Memory B cell (primary cell): Measurements from ENCODE around the gene PLRG1.

Source experiments
- ATAC-seq: fragments of 150-1000 bp; cut with Tn5 transposase; 2 replicates; pipeline ENCODE4 v1.10.0; 2021; ENCODE audit warnings: low read depth, mild to moderate bottlenecking, moderate library complexity
- DNase-seq, 2 donors: peaks; one replicate each; pipeline ENCODE4 v3.0.0; 2022; ENCODE audit warnings: low spot score in 2 of 2
- H3K27ac Mint-ChIP-seq: one replicate; pipeline ENCODE4 v1.8.0; 2022; ENCODE audit warnings: mild to moderate bottlenecking, moderate library complexity, mixed read lengths
- H3K27me3 Mint-ChIP-seq: one replicate; pipeline ENCODE4 v1.8.0; 2022; ENCODE audit warnings: mixed read lengths
- H3K36me3 Mint-ChIP-seq: one replicate; pipeline ENCODE4 v1.8.0; 2022; ENCODE audit warnings: mild to moderate bottlenecking, mixed read lengths
- H3K4me1 Mint-ChIP-seq: one replicate; pipeline ENCODE4 v1.8.0; 2022; ENCODE audit warnings: mixed read lengths
- H3K4me3 Mint-ChIP-seq: one replicate; pipeline ENCODE4 v1.8.0; 2022; ENCODE audit warnings: mild to moderate bottlenecking, moderate library complexity, mixed read lengths
- H3K9me3 Mint-ChIP-seq: one replicate; pipeline ENCODE4 v1.8.0; 2022; ENCODE audit warnings: mixed read lengths

PLRG1 gene

GRCh38 chr4:154560824-154561231, 10.6 kb upstream of the PLRG1 start:
- ATAC-seq (no peak), DNase-seq (no peak)
- Mint-ChIP-seq H3K9me3 (no peaks in the 10 kb centered on the region), H3K27me3 (peaks cover 3% of the 10 kb centered on the region), H3K36me3 (no peaks in the 10 kb centered on the region), H3K4me3 (no peak overlapping the region), H3K4me1 (peaks cover 3% of the 10 kb centered on the region), H3K27ac (no peak overlapping the region)

DNA sequence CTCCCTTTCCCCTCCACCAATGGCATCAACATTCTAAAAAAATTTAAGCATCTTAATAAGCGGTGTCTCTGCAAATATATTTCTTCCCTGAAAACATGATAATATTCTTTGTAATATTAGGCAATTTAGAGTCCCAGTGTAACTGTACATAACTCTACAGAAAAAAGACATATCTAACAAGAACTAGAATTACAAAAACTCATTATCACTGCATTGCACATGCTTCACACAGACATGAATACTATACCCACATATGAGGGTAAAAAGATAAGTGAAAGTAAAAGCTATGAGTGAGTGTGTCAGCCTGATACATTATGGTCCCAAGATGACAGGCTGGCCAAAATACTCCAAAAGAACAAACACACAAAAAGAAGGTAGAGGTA, 10.2 kb upstream of the PLRG1 start:
- Mint-ChIP-seq H3K9me3 (no peaks in the 10 kb centered on the region), H3K36me3 (no peaks in the 10 kb centered on the region), H3K4me1 (peaks cover 3% of the 10 kb centered on the region), H3K27ac (no peak overlapping the region), H3K4me3 (no peak overlapping the region), H3K27me3 (peaks cover 3% of the 10 kb centered on the region)
- ATAC-seq (no peak), DNase-seq (no peak)

- Mint-ChIP-seq H3K27ac (no peak overlapping the region), H3K27me3 (peaks cover 3% of the 10 kb centered on the region), H3K4me3 (no peak overlapping the region), H3K9me3 (no peaks in the 10 kb centered on the region), H3K36me3 (no peaks in the 10 kb centered on the region), H3K4me1 (peaks cover 3% of the 10 kb centered on the region)
- DNase-seq = no peak
- ATAC-seq = peak; percentile 38
Observed at GRCh38 chr4:154559494-154560418, 9.6 kb upstream of the PLRG1 start.

- H3K9me3 Mint-ChIP-seq = no peaks in the 10 kb centered on the region
- peaks cover 3% of the 10 kb centered on the region for H3K4me1 Mint-ChIP-seq
- ATAC-seq (no peak), DNase-seq (no peak)
- no peak overlapping the region for H3K4me3 Mint-ChIP-seq
- H3K27me3 Mint-ChIP-seq = peaks cover 3% of the 10 kb centered on the region
- no peak overlapping the region for H3K27ac Mint-ChIP-seq
- no peaks in the 10 kb centered on the region for H3K36me3 Mint-ChIP-seq
Observed at GRCh38 chr4:154559141-154559493, 8.9 kb upstream of the PLRG1 start.

GRCh38 chr4:154551872-154552686, 1.9 kb upstream of the PLRG1 start:
- Mint-ChIP-seq H3K4me3 (no peak overlapping the region), H3K4me1 (peaks cover 9% of the 10 kb centered on the region), H3K36me3 (peaks cover 4% of the 10 kb centered on the region), H3K27ac (no peak overlapping the region), H3K27me3 (peaks cover 3% of the 10 kb centered on the region), H3K9me3 (no peaks in the 10 kb centered on the region)
- peak; percentile 51 for ATAC-seq
- DNase-seq = peak; percentile 57 to 64

DNA sequence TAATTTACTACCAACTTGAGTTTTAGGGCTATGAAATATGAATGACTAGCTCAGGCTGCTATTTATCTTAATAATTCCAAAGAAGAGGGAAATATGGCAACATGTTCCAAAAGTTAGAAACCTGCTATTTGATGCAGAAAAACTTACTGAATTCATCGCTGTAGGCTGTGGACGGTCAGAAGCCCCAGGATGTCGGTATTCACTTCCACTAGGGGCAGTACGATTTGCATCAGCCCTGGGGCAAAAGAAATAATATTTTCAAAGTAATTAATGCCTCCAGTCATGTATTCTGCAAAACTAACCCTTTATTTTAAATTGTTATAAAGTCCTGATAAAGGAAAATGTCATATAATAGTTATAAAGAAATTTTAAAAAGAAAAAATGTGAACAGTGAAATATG, 4.5 kb downstream of the PLRG1 start:
- H3K36me3 Mint-ChIP-seq = peaks cover 15% of the 10 kb centered on the region
- DNase-seq (no peak), ATAC-seq (no peak)
- H3K4me3 Mint-ChIP-seq = no peak overlapping the region
- H3K27me3 Mint-ChIP-seq = no peaks in the 10 kb centered on the region
- H3K4me1 Mint-ChIP-seq = peaks cover 9% of the 10 kb centered on the region
- H3K9me3 Mint-ChIP-seq = peaks cover 2% of the 10 kb centered on the region
- no peak overlapping the region for H3K27ac Mint-ChIP-seq

- ATAC-seq (no peak), DNase-seq (no peak)
- Mint-ChIP-seq H3K27me3 (no peaks in the 10 kb centered on the region), H3K4me1 (peaks cover 2% of the 10 kb centered on the region), H3K36me3 (peaks cover 24% of the 10 kb centered on the region), H3K27ac (no peak overlapping the region), H3K9me3 (peaks cover 2% of the 10 kb centered on the region), H3K4me3 (no peak overlapping the region)
Observed at GRCh38 chr4:154542271-154542879, 7.8 kb downstream of the PLRG1 start.

GRCh38 chr4:154534296-154534695, 15.9 kb downstream of the PLRG1 start:
- H3K27ac Mint-ChIP-seq = peak overlapping the region; percentile 2

GRCh38 chr4:154529728-154530519, 20.3 kb downstream of the PLRG1 start:
- Mint-ChIP-seq H3K9me3 (no peaks in the 10 kb centered on the region), H3K36me3 (peaks cover 1% of the 10 kb centered on the region), H3K27me3 (peaks cover 4% of the 10 kb centered on the region), H3K4me1 (peaks cover 5% of the 10 kb centered on the region), H3K4me3 (no peak overlapping the region), H3K27ac (no peak overlapping the region)
- ATAC-seq (no peak), DNase-seq (no peak)

More at GRCh38 chr4:154534296-154534695, 15.9 kb downstream of the PLRG1 start:
- no peaks in the 10 kb centered on the region for H3K27me3 Mint-ChIP-seq
- H3K36me3 Mint-ChIP-seq = peaks cover 6% of the 10 kb centered on the region
- H3K9me3 Mint-ChIP-seq = no peaks in the 10 kb centered on the region
- no peak for ATAC-seq
- no peak for DNase-seq
- H3K4me3 Mint-ChIP-seq = no peak overlapping the region
- peaks cover 2% of the 10 kb centered on the region for H3K4me1 Mint-ChIP-seq

GRCh38 chr4:154528869-154529268, 21.3 kb downstream of the PLRG1 start:
- no peak for ATAC-seq

DNA sequence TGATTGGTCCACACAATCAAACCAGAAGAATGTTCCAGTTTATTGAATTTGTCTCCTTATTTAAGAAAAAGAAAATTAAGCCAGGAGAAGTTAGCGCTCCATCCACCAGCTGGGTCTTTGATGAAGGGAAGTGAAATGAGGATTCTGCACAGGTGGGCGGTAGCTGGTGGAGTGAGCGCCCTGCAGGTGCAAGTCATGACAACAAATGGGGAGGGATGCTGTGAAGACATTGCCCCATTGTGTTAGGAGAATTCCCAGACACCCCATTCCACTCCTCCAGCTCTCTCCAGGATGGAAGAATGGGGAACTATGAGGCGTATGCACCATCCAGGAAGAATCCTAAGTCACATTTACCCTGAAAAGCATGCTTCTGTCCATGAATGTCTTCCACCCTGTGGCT, 22.9 kb downstream of the PLRG1 start:
- DNase-seq = no peak
- Mint-ChIP-seq H3K4me1 (peaks cover 5% of the 10 kb centered on the region), H3K27me3 (peaks cover 6% of the 10 kb centered on the region)

More at GRCh38 chr4:154528869-154529268, 21.3 kb downstream of the PLRG1 start:
- Mint-ChIP-seq H3K4me3 (no peak overlapping the region), H3K9me3 (no peaks in the 10 kb centered on the region), H3K4me1 (peaks cover 5% of the 10 kb centered on the region), H3K27ac (no peak overlapping the region), H3K27me3 (peaks cover 4% of the 10 kb centered on the region), H3K36me3 (peaks cover 1% of the 10 kb centered on the region)
- no peak for DNase-seq

GRCh38 chr4:154526151-154526550, 24.0 kb downstream of the PLRG1 start:
- Mint-ChIP-seq H3K4me1 (peaks cover 5% of the 10 kb centered on the region), H3K27ac (no peak overlapping the region), H3K9me3 (no peaks in the 10 kb centered on the region), H3K4me3 (no peak overlapping the region), H3K27me3 (peaks cover 7% of the 10 kb centered on the region), H3K36me3 (peaks cover 1% of the 10 kb centered on the region)
- DNase-seq (no peak), ATAC-seq (peak; percentile 78)

More for the DNA sequence above, 22.9 kb downstream of the PLRG1 start:
- Mint-ChIP-seq H3K4me3 (no peak overlapping the region), H3K27ac (no peak overlapping the region), H3K9me3 (no peaks in the 10 kb centered on the region), H3K36me3 (peaks cover 1% of the 10 kb centered on the region)
- ATAC-seq = no peak

- Mint-ChIP-seq H3K36me3 (peaks cover 3% of the 10 kb centered on the region), H3K4me3 (no peak overlapping the region), H3K4me1 (peaks cover 5% of the 10 kb centered on the region), H3K27me3 (peaks cover 10% of the 10 kb centered on the region), H3K27ac (no peak overlapping the region), H3K9me3 (no peaks in the 10 kb centered on the region)
- ATAC-seq (no peak), DNase-seq (no peak)
Observed at GRCh38 chr4:154521607-154522006, 28.6 kb downstream of the PLRG1 start.
